Stimulated activated CD4-positive, alpha-beta T cell treated with anti-CD3 and anti-CD28 coated beads, Interleukin-4, amount 100 ng/mL, for 24 hours (primary cell): ENCODE measurements around the gene CIC.
"Not testable (repeated sequence)": the region's sequence is repeated elsewhere in the genome, so short reads cannot be mapped to it uniquely, and the experiment has no call there.

Source experiments
- DNase-seq: peaks from one replicate; pipeline ENCODE4 v3.0.0-alpha.2; 2020

The CIC gene

DNA sequence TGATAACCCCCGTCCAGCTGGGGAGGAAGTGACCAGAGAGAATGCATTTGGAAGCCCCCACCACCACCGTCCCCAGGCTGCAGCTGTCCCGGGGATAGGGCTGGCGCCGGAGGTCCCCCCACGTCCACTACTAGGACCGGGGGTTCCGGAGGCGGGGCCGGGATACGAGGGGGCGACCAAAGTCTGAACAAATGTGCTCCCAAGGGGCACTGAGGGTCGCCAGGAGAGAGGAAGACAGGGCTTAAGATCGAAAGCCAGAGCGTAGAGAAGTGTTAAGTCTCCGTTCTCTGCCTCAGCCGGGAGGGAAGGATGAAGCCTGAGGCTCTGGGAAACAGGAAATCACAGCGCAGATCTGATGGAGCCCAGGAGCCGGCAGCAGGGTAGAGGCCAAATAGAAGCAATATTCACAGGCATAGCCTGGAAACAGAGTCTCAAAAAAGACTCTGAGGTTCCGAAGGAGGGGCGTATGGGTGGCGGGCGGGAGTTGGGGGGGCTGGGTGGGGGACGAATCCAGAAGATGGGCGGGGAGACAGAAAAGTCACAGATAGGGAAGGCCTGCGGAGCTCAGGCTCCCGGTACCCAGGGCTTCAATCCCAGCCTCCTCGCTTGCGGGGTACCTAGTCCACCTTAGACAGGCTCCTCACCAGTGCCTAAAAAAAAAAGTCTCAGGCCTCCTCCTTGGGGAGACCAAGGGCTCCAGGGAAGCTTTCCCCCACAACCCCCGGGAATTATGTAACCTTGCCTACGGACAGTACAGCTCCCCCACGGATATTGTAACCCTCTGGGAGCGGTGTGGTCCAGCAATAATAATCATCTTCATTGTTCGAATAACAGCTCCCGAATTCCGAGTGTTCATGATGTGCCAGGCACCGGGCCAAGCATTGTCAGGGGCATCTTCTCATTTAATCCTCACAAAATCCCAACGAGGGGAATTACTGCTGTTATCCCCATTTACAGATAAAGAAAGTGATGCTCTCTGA is 13.0 kb upstream of the CIC start:
- no peak for DNase-seq

DNA sequence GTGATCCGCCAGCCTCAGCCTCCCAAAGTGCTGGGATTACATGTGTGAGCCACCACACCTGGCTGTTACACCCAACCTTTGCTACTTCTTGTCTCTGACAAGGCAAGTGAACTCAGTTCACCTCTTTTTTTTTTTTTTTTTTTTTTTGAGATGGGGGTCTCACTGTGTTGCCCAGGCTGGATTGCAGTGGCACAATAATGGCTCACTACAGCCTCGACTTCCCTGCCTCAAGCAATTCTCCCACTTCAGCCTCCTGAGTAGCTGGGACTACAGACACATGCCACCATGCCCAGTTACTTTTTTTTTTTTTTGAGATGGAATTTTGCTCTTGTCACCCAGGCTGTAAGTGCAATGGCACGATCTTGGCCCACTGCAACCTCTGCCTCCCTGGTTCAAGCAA is 11.2 kb upstream of the CIC start:
- not testable (repeated sequence) for DNase-seq

DNA sequence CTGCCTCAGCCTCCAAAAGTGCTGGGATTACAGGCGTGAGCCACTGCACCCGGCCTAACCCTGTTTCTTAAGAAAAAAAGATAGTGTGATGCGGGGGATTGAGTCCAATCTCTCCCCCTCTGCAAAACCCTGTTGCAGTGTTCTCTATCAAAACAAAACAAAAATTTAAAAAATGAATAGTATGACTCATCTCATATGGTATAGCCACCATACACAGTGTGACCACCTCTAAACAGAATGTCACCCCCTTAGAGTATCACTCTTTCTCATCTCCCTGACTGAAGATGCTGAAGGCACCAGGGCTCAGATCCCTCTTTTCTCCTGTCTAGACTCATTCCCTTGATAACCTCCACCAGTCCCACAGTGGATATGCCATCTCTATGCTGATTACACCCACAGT is 7.3 kb upstream of the CIC start:
- no peak for DNase-seq

DNA sequence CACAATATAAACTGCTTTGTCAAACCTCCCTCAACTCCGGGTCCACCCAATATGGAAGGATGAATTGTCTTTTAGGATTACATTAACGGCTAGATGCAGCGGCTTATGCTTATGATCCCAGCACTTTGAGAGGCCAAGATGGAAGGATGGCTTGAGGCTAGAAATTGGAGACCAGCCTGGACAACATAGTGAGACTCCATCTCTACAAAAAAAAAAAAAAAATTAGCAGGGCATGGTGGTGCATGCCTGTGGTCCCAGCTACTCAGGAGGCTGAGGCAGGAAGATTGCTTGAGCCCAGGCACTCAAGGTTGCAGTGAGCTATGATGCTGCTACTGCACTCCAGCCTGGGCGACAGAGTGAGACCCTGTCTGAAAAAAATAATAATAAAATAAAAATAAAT is 2.9 kb upstream of the CIC start:
- not testable (repeated sequence) for DNase-seq

DNA sequence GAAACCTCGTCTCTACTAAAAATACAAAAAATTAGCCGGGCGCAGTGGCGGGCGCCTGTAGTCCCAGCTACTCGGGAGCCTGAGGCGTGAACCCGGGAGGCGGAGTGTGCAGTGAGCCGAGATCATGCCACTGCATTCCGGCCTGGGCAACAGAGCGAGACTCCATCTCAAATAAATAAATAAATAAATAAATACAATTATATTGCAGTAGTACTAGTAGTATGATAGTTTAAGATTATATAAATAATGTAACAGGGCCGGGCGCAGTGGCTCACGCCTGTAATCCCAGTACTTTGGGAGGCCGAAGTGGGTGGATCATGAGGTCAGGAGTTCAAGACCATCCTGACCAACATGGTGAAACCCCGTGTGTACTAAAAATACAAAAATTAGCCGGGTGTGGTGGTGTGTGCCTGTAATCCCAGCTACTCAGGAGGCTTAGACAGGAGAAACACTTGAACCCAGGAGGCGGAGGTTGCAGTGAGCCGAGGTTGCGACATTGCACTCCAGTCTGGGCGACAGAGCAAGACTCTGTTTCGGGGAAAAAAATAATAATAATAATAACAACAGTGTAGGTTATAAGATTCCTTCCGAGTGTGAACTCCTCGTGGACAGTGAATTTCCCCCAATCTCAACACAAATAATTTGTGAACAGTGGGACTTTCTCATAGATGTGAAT is 2.0 kb upstream of the CIC start:
- DNase-seq: not testable (repeated sequence)

DNA sequence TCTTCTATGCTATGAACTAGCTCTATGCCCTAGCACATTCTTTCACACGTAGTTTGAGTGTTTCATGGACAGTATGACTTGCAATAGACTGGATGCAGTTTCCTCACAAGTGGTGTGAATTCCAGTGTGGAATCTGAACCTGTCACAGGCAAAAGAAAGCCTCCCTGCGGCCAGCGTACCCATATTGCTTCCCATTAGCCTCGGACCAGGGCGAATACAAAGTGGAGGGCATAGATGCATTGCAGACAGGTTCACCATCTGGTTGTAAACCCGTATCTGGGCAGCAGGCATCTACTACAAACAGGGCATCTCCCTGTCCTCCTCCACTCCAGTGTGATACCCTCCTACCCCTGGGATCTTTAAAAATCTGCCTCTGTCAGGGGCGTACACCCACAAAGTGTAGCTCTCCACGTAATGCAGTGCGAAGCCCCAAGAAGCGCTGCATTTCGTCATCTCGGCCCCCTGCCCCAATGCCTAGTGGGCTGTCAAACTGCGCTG is 1.4 kb upstream of the CIC start:
- no peak for DNase-seq

DNA sequence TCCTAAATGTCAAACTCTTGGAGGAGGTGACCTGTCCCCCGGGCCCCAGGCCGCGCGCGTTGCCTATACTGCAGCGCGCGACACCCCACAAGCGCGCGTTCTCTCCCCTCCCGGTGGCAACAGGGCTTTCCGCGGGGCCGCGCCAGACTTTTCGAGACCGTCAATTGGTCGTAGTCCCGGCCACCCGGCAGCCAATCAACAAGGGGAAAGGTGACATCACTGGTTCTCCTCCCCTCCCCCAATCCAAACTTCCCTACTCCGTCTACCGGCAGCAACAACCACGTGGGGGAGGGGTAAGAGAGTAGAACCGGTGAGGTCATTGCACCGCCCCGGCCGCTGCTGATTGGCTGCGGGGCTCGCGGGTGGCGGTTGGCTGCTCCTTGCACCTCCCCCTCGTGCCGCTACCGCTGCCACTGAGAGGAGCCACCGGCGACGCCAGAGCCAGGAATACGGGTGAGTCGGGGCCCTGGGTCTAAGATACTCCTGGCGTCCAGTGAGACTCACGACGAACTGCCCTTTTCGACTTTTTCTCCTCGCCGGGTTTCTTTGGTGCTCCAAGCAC is 829 bp upstream of the CIC start:
- DNase-seq: peak; percentile 99

DNA sequence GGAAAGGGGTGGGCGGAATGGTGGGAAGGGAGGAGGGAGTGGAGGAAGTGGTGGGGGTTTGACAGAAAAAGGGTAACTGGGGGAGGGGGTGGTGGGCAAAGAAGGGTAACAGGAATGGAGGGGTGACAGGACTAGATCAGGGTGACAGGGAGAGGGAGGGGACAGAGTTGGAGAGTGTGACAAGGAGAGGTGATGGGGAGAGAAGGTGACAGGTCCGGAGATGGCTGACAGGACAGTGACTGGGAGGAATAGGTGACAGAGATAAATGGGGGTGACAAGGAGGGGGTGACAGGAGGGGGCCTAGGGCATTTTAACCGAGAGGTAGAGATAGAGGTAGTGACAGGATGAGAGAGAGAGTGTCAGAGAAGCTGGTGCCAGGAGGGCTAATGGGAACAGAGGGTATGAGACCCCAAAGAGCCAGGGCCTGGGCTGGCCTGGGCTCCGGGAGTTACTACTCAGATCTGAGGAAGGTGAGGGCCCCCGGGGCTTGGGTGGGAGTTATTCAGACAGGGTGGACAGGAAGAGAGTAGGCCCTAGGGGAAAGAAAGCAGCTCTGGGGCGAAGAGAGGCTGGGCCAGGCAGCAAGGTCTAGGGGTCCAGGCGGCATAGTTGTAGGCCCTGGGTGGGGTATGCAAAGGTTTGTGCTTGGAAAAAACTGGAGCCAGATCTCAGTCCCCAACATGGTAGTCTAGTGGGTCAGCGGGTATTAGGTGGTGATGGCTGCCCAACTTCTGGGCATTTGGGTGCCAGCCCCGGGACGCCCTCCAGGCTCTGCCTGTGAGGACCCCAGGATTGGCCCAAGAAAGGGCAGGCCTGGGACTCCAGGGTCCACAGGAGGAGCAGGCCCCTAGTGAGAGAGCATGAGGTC is 660 bp downstream of the CIC start:
- no peak for DNase-seq

DNA sequence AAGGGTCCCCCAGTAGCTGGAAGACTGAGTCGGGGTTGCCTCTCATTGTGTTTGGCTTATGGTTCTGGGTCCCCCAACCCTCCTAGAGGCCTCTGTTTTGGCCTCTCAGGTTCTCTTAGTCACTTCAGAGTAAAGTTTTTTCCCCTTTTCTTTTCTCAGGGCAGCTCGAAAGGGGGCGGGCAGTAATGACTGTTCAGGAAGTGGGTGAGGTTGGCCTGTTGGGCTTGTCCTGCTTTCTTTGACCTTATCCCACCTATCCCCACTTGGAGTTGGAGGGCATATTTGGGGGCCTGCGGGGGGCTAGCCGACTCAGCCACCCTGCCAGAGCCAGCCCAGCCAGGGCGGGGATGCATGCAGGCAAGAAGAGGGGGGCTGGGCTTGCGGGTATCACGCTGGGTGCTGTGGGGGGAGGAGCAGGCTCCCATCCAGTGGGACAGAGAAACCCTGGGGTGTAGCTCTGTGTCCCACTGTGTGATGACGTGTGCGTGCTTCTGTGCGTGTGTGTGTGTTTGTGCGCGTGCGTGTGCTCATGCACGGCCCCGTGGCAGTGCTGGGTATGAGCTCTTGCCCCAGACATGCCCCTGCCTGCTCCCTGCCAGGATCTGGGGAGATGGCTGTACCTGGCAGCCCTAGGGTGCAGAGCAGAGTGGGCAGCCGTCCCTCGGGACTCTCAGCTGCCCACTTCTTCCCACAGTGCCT is 1.4 kb downstream of the CIC start:
- peak; percentile 74 for DNase-seq

DNA sequence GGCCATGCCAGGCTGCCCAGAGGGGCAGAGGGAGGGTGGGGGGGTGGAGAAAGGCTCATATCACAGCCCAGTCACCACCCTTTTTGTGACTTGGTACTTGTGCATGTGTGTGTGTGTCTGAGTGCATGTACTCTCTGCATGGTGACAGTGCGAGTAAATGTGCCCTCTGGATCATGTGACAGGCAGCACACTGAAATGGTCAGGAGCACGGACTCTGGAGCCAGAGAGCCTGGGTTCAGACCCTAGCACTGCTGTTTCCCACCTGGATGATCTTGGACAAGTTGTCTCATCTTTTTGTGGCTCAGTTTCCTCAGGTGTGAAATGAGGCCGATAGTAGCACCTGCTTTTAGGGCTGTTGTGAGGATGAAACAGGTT is 2.0 kb downstream of the CIC start:
- no peak for DNase-seq

DNA sequence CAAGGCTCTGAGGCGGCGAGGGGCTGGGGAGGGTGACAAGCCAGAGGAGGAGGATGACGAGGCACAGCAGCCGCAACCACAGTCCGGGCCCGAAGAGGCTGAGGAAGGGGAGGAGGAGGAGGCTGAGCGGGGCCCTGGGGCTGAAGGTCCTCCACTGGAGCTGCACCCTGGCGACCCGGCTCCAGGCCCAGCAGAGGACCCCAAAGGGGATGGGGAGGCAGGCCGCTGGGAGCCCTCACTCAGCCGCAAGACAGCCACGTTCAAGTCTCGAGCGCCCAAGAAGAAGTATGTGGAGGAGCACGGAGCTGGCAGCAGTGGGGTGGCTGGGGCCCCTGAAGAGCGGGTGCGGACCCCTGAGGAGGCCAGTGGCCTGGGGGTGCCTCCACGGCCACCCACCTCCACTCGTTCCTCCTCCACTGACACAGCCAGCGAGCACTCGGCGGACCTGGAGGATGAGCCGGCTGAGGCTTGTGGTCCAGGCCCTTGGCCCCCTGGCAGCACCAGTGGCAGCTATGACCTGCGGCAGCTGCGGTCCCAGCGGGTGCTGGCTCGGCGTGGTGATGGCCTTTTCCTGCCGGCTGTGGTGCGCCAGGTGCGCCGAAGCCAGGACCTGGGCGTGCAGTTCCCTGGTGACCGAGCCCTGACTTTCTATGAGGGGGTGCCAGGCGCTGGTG is 2.9 kb downstream of the CIC start:
- no peak for DNase-seq

DNA sequence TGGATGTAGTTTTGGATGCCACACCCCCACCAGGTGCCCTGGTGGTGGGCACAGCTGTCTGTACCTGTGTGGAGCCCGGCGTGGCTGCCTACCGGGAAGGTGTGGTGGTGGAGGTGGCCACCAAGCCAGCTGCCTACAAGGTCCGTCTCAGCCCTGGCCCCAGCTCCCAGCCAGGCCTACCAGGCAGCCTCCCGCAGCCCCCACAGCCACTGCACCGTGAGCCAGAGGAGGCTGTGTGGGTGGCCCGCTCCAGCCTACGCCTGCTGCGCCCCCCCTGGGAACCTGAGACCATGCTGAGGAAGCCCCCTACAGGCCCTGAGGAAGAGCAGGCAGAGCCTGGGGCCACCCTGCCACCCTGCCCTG is 3.5 kb downstream of the CIC start:
- no peak for DNase-seq

DNA sequence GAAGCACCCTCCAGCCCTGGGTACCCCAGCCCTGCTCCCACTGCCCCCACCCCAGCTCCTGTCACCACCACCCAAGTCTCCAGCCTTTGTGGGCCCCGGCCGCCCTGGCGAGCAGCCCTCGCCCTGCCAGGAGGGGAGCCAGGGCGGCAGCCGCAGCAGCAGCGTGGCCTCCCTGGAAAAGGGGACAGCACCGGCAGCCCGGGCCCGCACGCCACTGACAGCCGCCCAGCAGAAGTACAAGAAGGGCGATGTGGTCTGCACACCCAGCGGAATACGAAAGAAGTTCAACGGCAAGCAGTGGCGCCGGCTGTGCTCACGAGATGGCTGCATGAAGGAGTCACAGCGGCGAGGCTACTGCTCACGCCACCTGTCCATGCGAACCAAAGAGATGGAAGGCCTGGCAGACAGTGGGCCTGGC is 3.9 kb downstream of the CIC start:
- no peak for DNase-seq

DNA sequence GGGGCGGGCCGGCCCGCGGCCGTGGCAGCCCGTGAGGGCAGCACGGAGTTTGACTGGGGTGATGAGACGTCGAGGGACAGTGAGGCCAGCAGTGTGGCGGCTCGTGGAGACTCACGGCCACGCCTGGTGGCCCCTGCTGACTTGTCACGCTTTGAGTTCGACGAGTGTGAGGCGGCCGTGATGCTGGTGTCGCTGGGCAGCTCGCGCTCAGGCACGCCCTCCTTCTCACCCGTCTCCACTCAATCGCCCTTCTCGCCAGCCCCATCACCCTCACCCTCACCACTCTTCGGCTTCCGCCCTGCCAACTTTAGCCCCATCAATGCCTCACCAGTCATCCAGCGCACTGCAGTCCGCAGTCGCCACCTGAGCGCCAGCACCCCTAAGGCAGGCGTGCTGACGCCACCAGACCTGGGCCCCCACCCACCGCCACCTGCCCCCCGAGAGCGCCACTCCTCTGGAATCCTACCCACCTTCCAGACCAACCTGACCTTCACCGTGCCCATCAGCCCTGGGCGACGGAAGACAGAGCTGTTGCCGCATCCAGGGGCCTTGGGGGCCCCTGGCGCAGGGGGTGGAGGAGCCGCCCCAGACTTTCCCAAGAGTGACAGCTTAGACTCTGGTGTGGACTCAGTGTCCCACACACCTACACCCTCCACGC is 4.5 kb downstream of the CIC start:
- DNase-seq: no peak

DNA sequence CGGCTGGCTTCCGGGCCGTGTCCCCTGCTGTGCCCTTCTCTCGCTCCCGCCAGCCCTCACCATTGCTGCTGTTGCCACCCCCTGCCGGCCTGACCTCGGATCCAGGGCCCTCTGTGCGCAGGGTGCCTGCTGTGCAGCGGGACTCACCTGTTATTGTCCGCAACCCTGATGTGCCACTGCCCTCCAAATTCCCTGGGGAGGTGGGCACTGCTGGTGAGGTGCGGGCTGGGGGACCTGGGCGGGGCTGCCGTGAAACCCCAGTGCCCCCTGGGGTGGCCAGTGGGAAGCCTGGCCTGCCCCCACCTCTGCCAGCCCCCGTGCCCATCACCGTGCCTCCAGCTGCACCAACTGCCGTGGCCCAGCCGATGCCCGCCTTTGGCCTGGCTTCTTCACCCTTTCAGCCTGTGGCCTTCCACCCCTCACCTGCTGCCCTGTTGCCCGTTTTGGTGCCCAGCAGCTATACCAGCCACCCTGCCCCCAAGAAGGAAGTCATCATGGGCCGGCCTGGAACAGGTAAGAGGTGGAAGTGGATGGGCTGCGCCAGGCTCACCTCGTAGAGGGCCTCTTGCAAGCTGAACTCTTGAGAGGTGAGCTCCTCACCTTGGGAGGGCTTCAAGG is 5.1 kb downstream of the CIC start:
- DNase-seq: no peak

DNA sequence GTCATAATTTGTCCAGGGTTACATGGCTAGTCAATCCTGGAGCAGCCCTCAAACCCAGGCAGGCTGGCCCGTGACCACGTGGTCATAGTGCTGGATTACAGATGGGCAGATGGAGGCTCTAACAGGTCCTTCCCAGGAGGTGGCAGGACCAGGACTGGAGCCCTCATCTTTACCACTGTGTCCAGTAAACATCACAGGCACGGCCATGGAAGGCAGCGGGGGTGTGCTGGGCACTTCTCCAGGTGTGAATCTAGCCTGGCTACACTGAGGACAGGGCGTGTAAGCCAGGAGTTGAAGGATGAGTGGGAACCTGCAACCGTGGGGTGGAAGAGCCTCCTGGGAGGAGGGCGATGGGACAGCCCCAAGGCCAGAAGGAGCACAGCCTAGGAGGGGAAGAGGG is 6.1 kb downstream of the CIC start:
- no peak for DNase-seq

DNA sequence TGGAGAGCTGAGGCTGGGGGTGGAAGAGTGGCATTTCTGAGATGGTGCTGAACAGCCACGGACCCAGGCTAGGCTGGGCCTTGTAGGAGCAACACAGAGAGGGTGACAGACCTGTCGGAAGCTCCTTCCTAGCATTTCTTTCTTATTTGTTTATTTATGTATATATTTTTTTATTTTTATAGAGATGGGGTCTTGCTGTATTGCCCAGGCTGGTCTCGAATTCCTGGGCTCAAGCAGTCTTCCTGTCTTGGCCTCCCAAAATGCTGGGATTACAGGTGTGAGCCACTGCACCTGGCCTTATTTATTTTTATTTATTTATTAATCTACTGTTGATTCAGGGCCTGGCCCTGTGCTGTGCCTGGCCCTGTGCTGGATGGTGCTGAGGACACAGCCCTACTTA is 6.5 kb downstream of the CIC start:
- DNase-seq: no peak

DNA sequence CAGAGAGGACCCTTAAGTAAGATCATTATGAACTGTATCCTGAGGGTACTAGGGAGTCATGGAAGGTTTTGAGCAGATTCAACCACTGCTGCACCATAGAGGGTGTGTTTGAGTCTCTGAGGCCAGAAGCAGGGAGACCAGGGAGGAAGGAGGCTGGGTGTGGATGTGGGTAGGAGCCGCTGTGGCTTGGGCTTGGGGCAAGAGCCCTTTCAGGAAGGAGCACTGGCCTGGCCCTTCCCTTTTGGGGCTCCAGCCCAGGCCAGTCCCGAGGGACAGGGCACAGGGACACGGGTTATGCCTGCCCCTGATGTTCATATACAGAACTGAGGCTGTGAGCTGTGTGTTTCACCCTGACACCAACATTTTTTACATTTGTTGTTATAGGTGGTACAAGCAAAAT is 7.2 kb downstream of the CIC start:
- no peak for DNase-seq

DNA sequence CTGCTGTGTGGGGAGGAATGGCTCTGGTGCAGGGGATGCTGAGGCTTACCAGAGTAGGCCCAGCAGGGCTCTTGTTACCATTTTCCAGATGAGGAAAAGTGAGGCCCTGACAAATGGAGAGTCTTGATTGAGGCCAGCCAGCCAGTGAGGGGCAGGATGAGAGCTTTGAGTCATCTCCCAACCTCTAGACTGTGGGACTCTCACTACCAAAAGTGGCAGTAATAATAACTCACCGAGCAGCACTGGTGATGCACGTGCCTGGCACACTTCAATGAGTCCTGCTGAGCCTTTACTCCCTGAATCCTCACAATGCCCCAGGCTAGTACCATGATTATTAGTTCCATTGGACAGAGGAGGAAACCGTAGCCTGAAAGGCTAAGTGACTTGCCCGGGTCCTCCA is 7.8 kb downstream of the CIC start:
- DNase-seq: peak; percentile 42

DNA sequence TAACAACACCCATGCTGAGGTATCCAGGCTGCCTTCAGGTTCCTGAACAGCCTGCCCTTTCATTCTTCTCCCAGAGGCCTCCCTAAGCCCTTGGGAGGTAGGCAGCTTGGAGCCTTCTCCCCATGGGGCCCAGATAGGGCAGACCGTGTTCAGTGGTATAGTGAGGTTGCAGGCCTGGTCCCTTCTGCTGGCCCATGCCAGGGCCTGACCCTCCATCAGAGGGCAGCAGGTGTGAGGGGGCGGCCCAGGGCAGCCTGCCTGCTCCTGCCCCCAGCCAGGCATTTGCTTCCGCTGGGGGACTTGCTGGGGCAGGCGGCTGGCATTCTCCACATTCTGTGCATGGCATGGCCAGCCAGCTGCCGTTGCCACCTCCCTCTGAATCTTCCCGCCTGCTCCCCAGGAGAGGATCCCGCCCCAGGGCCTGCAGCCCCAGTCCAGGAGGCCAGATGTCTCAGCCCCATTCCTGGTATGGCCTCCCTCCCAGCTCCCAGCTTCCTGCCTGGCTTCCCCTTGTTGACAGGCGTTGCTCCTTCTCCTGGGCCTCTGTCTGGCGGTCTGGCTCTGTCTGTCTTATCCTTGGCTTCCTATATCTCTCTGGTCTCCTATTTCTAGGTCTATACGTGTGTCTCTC is 8.9 kb downstream of the CIC start:
- DNase-seq: no peak
